Measurements from ENCODE around the gene IKZF5. TPM values are rescaled to one million over a fixed set of nuclear protein-coding genes. Genes with fewer than 3 reads are reported as not detected.

IKZF5 gene
- total RNA-seq, 1 experiment from 2014 or later, result 1.9 TPM

DNA sequence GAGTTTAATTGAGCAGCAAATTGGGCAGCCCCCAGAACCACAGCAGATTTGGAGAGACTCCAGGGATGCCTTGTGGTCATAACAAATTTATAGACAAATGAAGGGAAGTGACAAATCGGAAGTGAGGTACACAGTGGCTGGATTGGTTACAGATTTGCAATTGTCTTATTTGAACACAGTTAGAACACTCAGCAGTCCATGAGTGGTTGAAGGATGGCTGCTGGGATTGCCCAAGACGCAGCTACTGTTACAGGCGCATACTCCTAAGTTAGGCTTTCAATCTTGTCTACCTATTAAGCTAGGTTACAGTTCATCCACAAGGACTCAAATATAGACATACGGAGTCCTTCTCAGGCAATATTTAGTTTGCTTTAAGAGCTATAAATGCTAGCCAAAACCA, 7.6 kb upstream of the IKZF5 start:
- DNase-seq (ENCODE audit: low spot score), result no peak

DNA sequence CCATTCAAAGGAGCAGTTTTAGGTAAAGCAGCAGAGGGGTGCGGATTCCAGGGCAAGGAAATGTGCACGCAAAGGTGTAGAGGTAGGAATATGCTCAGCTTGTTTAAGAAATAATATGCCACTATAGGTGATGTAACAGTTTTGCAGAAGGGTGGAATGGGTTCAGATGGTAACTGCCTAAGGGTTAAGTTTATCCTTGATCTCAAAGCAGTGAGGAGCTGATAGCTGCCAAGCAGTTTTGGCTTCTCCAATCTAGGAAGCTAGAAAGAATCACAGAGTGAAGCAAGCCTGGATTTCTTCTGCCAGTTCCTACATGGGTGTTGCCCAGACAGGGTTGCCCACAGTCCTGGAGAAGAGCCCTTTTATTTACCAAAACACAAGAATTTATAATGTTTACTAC, 6.2 kb upstream of the IKZF5 start:
- no peak for DNase-seq (ENCODE audit: low spot score)

DNA sequence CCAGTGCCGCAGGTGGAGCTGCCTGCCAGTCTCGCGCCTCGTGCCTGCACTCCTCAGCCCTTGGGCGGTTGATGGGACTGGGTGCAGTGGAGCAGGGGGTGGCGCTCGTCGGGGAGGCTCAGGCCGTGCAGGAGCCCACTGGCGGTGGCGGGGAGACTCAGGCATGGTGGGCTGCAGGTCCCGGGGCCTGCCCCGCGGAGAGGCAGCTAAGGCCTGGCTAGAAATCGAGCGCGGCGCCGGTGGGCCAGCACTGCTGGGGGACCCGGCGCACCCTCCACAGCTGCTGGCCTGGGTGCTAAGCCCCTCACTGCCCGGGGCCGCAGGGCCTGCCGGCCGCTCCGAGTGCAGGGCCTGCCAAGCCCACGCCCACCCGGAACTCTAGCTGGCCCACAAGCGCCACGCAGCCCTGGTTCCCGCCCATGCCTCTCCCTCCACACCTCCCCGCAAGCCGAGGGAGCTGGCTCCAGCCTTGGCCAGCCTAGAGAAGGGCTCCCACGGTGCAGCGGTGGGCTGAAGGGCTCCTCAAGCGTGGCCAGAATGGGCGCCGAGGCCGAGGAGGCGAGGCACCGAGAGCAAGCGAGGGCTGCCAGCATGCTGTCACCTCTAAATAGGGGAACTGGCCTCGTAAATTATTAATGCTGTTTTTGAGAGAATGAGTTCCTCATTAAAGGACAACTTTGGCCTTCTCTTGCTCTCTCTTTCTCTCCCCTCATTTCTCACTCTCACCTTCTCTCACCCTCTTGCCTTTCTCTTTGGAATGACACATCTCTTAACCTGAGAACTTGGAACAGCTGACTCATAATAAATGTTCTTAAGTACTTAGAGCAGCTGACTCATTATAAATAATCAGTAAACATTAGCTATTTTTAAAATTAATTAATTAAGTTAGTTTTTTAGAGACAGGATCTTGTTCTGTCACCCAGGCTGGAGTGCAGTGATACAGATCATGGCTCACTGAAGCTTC, 5.1 kb upstream of the IKZF5 start:
- no peak for DNase-seq (ENCODE audit: low spot score)

DNA sequence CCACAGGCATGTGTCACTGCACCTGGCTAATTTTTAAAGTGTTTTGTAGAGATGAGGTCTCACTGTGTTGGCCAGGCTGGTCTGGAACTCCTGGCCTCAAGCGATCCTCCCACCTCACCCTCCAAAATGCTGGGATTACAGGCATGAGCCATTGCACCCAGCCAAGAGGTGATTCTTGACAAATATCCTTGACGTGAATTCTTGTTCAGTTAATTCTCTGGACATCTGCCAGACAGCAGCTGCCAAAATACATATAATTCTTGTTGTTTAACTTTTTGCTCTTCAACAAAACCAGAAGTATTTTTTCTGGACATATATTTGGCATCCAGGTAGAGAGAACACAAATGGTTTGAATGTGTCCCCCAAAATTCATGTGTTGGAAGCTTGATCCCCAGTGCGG, 3.4 kb upstream of the IKZF5 start:
- DNase-seq (ENCODE audit: low spot score), result no peak

DNA sequence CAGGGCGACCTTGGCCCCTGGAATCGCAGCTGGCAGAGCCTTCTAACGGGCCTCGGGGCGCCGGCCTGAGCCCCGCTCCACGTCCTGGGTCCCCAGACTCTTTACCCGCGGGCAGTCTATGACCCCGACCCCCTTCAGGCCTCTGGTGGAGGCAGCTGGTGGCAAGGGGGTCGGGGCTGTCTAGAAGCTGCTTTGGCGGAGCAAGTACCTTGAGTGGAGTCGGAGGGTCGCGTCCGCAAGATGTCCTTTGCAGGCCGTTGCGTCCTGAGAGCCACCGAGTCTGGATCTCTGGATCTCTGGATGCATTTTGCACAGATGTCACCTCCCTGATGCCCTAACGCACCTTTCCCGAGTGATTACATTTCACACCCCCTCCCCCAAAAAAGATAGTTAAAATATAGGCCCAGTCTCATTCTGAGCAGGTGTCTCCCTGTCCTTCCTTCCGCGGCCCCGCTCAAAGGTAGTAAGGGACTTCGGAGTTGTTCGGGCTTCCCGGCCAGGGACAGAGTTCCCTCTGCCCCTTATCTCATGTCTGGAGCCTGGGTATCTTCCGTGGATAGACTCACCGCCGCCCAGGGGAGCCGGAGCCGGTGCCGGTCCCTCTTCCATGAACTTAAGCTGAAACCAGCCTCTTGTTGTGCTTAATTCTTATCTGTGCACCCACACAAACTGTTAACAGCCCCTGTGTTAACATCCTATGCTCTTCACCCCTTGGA, 668 bp upstream of the IKZF5 start:
- no peak for DNase-seq (ENCODE audit: low spot score)

DNA sequence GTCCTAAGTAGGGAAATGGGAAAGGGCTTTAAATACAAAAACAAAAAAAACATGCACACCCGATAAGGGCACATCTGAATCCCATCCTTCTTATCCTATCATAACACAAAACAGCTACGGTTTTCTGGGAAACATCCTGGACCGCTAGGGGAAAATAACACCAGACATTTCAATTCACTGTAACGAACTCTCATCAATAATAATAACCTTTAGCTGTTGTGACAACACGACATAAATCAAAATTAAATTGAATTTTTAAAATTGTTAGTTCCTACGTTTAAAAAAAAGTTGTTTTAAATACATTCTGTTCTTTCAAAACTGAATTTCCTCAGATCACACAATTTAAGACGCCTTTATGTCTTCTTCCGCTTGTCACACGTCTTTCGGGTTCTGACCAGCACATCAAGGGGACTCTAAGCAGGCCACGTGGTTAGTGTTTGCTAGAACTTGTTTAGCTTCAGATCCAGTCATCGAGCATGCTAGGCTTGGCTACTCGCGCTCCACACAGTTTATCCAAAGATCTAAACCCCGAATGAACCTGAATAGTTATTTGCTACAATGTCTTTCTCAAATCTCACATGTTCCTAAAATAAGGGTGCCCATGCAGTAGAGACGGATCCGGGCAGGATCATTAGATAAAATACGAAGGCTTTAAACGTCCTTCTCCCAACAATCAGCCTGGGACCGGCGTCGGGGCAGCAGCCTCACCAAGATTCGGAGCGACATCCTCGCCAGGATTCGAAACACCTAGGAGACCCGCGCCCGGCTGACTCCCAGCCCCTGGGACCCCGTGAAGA, 839 bp downstream of the IKZF5 start:
- DNase-seq (ENCODE audit: low spot score), result peak; percentile 27

DNA sequence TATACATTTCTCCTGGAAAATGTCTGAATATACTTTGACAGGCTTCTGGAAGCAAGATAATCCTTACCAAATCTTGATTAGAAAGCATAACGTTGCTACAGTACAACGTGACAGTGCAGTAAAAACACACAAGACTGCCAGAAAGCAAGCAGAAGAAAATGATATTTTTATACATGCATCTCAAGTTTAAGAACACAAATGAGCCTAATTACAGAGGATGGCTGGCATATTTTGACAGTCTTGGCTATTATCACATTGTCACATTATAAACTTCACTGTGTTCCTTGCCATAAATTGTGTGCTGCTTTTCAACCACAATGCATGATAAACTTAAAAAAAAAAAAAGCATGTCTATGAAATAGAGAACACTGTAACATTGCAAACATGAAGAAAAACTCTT, 4.3 kb downstream of the IKZF5 start:
- no peak for DNase-seq (ENCODE audit: low spot score)

DNA sequence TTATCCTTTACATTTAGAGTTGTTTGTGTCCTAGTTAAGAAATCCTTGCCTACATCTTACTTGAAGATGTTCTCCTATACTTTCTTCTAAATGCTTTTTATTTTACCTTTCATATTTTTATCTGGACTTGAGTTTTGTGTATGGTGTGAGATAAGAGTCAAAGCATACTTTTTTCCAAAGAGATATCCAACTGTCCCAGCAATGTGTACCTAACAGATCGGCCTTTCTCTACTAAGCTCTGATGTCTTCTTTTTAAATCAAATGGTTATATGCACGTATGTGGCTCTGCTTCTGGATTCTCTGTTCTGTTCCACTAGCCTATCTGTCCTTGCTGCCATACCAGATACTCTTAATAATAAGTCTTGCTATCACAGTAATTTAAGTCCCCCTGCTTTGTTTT, 7.2 kb downstream of the IKZF5 start:
- DNase-seq (ENCODE audit: low spot score), result no peak

DNA sequence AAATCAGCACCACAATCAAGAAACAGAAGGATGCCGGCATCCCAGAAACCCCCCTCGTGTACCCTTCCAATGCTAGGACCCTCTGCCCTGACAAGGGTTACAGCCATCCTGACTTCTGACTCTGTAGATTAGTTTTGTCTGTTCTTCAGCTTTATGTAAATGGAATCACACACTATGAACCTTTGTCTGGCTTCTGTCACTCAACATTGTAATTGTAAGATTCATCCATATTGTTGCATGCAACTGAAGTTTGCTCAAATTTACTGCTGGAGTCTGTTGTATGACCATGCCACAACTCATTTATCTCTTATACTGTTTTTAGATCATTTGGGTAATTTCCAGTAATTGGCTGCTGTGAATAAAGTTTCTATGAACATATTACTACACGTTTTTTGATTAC, 8.4 kb downstream of the IKZF5 start:
- DNase-seq (ENCODE audit: low spot score), result no peak

DNA sequence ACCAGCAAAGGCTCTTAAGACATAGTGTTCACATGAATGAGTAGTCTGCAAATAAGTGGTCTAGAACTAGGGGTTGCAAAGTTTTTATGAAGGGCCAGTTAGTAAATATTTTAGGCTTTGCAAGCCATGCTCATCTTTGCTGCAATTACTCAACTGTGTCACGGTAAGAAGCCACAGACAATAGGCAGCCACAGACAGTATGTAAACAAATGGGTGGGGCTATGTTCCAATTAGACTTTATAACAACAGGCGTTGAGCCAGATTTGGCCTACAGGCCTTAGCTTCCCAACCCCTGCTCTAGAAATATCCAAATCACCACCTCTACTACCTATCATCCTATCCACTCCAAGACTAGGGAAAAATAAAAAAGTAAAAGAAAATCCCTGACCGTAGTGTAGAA, 9.2 kb downstream of the IKZF5 start:
- DNase-seq (ENCODE audit: low spot score), result no peak

DNA sequence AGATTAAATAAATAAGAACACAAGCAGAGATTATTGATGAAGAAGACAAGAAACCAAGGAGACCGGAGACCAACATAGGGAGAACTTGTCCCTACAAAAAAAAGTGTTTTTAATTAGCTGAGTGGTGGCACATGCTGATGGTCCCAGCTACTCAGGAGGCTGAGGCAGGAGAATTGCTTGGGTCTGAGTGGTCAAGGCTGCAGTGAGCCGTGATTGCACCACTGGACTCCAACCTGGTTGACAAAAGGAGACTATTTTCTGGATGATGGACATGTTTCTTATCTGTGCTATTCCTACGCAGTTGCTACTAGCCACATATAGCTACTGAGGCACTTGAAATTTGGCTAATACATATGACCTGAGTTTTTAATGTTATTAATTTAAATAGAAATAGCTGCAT, 9.7 kb downstream of the IKZF5 start:
- no peak for DNase-seq (ENCODE audit: low spot score)

DNA sequence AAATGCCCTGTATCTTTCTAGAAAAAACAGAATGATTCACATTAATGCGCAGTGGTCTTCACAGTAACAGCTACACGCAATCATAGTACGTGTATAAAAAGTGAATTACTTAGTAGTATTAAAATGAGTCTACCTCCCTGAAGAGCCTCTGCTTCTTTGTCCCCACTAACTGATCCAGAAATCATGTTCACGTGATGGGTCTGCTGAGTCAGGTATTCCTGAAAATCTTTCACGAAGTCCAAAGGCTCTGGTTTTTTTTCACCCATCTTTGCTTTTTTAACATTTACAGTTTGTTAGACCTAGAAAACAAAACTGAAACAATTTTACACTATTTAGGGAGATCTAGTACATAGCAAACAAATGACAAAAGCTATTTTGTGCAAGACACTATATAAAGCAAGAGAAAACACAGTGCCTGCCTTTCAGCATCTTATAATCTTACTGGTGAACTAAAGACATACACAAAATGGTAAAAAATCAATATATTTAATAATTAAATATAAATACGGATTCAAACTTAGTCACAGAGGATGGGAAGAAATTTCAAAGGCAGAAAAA, 10.2 kb downstream of the IKZF5 start:
- DNase-seq (ENCODE audit: low spot score), result no peak

DNA sequence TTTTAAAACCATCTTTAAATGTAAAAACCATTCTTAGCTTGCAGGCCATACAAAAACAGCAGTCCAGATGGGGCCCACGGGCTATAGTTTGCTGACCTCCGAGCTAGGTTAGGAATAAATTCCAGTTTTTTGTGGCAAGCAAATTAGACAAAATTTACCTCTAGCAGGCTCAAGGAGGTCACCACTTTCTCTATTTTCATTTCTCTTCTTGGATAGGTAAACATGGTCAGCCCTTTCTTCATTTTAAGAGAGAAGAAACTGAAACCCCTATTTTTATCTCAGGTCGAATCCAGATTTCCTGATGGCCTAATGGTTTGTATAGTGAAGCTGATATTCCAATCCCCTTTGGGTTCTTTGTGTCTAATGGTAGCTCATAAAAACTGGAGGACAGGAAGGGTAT, 10.7 kb downstream of the IKZF5 start:
- no peak for DNase-seq (ENCODE audit: low spot score)

DNA sequence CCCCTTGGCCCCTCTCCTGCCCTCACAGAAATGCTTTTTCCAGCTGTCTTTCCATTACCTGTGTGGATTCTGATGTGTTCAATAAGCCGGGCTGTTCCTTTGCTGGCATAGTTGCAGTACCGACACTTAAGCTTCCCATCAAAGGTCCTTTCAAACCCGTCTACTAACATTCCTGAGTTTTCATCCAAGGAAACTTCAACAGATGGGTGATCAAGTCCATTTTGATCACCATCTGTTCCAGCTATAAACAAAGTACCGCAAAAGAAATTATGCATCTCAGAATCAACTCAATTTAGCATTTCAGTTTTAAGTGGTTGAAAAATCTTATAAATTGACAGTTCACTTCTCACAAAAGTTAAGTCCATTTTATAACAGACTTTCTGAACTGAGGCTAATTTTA, 12.7 kb downstream of the IKZF5 start:
- DNase-seq (ENCODE audit: low spot score), result no peak

DNA sequence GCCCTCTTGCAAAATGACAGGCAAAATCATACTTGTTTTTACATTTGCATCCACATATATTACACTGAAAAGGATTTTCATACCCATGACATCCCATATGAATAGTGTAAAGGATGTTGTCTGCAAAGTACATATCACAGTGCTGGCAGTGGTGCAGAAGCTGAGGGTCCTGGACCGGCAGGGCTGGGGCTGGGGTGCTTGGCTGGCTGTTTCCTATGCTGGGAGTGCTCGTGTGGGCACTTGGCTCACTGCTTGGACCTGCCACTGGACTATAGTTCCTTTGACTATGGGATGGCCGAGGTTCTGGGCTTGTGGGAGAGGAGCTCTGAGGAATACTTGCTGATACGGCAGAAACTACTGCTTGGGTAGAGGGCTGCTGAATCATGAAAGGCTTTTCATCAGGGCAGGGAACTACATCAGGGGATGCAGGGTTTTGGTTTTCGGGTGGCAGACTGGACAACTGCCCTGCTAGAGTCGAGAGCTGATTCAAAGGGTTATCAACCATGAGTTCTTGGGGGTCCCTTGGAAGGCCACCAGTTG, 14.7 kb downstream of the IKZF5 start:
- DNase-seq (ENCODE audit: low spot score), result no peak

DNA sequence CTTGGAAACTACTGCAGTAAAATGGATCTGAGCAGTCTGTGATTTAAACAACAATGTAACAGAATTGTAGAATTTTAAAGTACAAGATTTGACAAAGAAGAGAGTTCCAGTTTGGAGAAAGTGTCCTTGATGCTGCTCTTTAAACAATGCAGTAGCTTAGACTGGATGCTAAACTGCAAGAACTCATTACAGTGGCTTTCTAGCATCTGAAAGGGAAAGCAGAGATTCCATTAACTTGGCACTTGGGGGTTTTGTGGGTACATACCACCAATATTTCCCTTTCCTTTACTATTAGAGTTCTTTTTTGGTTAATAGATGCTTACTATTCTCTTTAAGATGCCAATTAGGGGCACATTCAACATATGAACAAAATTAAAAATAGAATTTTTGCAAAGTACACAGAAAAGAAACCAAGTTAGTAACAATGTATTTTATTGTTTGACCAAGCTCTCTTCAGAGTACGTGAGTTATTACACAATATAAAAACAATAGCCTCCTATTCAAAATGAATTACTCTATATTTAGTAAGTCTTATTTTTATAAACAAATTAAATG, 16.5 kb downstream of the IKZF5 start:
- no peak for DNase-seq (ENCODE audit: low spot score)

DNA sequence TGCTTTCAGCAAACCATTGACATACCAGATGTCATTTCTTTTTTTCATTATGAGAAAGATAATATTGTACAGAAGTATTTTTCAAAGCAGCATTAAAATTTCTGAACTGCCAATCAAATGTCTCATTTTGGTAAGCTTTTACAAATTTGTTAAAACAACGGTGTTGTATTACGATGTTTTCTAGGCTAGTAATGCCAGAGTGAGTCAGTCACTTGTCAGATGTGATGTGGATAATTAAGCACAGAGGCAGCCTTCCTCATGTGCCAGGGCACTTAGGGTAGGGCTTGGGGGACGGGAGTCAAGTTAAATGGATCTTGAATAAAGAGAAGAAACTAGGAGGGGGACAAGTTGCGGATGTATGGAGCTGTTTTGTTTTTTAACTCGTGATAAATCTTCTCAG, 18.3 kb downstream of the IKZF5 start:
- no peak for DNase-seq (ENCODE audit: low spot score)

DNA sequence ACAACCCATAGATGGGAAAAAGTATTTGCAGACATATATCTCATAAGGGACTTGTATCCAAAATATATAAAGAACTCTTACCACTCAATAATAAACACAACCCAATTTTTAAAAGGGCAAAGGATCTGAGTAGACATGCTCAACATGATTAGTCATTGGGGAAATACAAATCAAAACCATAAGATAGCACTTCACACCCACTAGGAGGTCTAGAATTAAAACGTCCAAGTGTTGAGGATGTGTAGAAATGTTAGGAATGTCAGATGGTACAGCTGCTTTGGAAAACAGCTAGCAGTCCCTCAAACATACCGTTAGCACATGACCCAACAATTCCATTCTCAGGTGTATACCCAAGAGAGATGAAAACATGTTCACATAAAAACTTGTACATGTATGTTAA, 20.1 kb downstream of the IKZF5 start:
- DNase-seq (ENCODE audit: low spot score), result no peak

DNA sequence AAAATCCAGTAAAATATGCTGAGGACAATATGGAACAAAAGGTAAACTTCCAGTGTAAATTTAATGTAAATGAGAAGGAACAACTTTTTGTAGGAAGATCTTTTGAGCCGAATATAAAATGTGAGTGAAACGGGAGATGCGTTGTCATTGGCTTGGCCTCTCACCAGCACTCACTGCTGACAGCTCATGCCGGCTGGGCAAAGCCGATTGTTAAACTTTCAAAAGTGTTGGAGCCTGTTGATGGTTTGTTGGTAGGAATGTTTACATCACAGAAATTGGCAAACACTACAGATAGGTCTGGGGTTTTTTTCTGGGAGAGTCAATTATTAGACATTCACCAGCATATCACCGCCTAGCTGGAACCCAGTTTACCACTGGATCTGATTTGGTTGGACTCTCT, 22.3 kb downstream of the IKZF5 start:
- no peak for DNase-seq (ENCODE audit: low spot score)

DNA sequence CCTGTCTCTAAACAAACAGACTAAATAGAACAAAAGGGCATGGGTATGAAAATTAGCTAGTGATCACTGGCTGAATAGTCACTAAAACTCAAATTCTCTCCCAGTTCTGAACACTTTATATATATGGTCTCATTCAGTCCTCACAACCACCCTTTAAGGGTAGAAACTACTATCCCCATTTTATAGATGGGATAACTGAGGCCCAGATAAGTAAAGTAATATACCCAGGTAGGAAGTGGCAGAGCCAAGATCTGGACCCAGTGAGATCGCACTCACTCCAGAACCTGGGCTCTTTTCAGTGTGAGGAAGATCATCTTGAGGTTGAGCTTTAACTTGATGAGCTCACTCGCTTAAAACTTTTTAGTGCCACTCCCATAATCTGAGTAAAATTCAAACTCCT, 23.9 kb downstream of the IKZF5 start:
- DNase-seq (ENCODE audit: low spot score), result no peak

DNA sequence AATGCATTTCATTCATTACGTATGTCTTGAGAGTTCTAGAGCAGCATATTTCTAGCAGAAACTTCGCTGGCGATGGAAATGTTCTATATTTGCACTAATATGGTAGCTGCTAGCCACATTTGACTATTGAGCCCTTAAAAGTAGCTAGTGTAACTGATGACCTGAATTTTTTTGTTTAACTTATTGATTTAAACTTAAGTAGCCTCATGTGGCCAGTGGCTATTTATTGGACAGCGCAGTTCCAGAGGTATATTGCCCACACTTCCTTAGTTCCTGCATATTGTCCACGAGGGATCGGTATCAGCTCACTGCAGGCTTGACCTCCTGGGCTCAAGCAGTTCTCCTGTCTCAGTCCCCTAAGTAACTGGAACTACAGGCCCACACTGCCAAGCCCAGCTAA, 24.7 kb downstream of the IKZF5 start:
- no peak for DNase-seq (ENCODE audit: low spot score)

DNA sequence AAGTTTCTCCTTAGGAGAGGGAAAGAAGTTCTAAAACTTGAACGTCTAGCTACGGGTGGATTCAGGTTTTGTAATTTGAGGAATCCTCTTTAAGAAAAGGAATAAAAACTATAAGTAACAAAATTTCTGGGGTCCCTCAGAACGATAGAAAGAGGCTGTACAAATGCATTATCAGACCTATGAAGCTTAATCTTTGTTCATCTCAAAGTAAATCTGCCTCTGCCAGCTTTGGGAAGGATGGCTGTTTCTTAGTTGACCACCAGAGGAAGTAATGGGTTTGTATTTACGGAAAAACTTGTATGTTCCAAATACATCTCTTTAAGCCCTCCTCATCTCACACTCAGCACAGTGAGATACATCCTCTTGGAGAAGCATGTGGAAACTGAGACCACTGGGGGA, 27.5 kb downstream of the IKZF5 start:
- peak; percentile 58 for DNase-seq (ENCODE audit: low spot score)

All from H4 (cell line).